HCT116 (cell line): ENCODE data around the gene PRKRIP1. TPM values are rescaled to one million over a fixed set of nuclear protein-coding genes. Genes with fewer than 3 reads are reported as not detected.
A peak's percentile ranks its signal among the peaks of the same experiment; 100 is the strongest.

Source experiments
- ATAC-seq: fragments of 200-7000 bp; cut with Tn5 transposase; 2 replicates; pipeline ENCODE4 v1.9.1; 2020; ENCODE audit warnings: mild to moderate bottlenecking, moderate library complexity
- BruUV-seq: library from RNA; stranded (reverse); fragments of 400-500 nt; replicated peaks from 2 replicates; lab custom pipeline; 2021; lab: Mats Ljungman, UMichigan
- CTCF ChIA-PET: fragments of 300-600 bp; sonication (Branson Sonifier 250); formaldehyde crosslinking; loops from one replicate; lab custom pipeline; 2021; ENCODE audit warnings: antibody characterized with exemption; lab: Charles Lee
- POLR2A ChIA-PET: fragments of 300-600, 350-600 bp; sonication (Branson Sonifier 250); formaldehyde crosslinking; loops from one replicate; lab custom pipeline; 2021; ENCODE audit warnings: antibody characterized with exemption; lab: Charles Lee
- RAD21 ChIA-PET, 2 experiments: fragments of 300-600 bp; sonication (Branson Sonifier 250); formaldehyde crosslinking; loops; one replicate each; lab custom pipeline; 2023; ENCODE audit warnings: low total read pairs in 2 of 2; ENCODE audit not compliant: uncharacterized antibody in 2 of 2, unreplicated experiment in 2 of 2, low non-redundant PET in 1 of 2; lab: Charles Lee
- DNase-seq: peaks from one replicate; pipeline ENCODE4 v3.0.0-alpha.2; 2010; ENCODE audit warnings: low read depth, low spot score
- H2AFZ ChIP-seq: fragments of 200-600 bp; shearing (Covaris generic), sonication (generic); 2 replicates; pipeline ENCODE4 v1.6.1; 2017; ENCODE audit warnings: low read depth, mixed run types, mixed read lengths, antibody characterized with exemption, low read length; ENCODE audit not compliant: poor library complexity, severe bottlenecking
- H3K27ac ChIP-seq: 2 replicates; pipeline ENCODE4 v1.5.1; 2012; ENCODE audit warnings: low read depth, low read length
- H3K27me3 ChIP-seq: fragments of 200-600 bp; sonication (generic); 2 replicates; pipeline ENCODE4 v1.6.1; 2016; ENCODE audit warnings: mixed run types, low read length, mixed read lengths; ENCODE audit not compliant: insufficient read depth
- H3K36me3 ChIP-seq, 2 experiments: fragments of 200-500 bp in 1 of 2; fragments of 200-600 bp in 1 of 2; sonication (Bioruptor generic) in 1 of 2; sonication (generic) in 1 of 2; 2 replicates each; pipeline versions ENCODE4 v1.5.1 to v1.6.1; 2014 to 2016; ENCODE audit warnings: low read length in 2 of 2, inconsistent platforms in 1 of 2, mixed read lengths in 1 of 2, mixed run types in 1 of 2; ENCODE audit not compliant: insufficient read depth in 2 of 2, control insufficient read depth in 1 of 2
- H3K4me1 ChIP-seq, 2 experiments: fragments of 200-600 bp in 1 of 2; sonication (generic) in 1 of 2; 2 replicates each; pipeline versions ENCODE4 v1.5.1 to v1.6.1; 2012 to 2017; ENCODE audit warnings: low read length in 2 of 2, inconsistent platforms in 1 of 2, mild to moderate bottlenecking in 1 of 2, mixed read lengths in 1 of 2, mixed run types in 1 of 2, moderate library complexity in 1 of 2; ENCODE audit not compliant: insufficient read depth in 2 of 2, control insufficient read depth in 1 of 2
- H3K4me2 ChIP-seq: fragments of 200-600 bp; sonication (generic); 2 replicates; pipeline ENCODE4 v1.6.1; 2017; ENCODE audit warnings: mixed run types, low read length, mixed read lengths
- H3K4me3 ChIP-seq, 2 experiments: fragments of 200-600 bp in 1 of 2; sonication (generic) in 1 of 2; replicated peaks in 1 of 2; 2 replicates each; pipeline ENCODE4 v1.5.1; 2011 to 2016; ENCODE audit warnings: low read length in 2 of 2, control low read depth in 1 of 2, low read depth in 1 of 2, mild to moderate bottlenecking in 1 of 2, mixed read lengths in 1 of 2, mixed run types in 1 of 2
- H3K79me2 ChIP-seq: fragments of 200-600 bp; sonication (generic); 2 replicates; pipeline ENCODE4 v1.6.1; 2017; ENCODE audit warnings: mild to moderate bottlenecking, mixed run types, low read length, moderate library complexity, mixed read lengths; ENCODE audit not compliant: insufficient read depth
- H3K9ac ChIP-seq: fragments of 200-600 bp; sonication (generic); 2 replicates; pipeline ENCODE4 v1.6.1; 2016; ENCODE audit warnings: low read length, mixed read lengths
- H3K9me2 ChIP-seq: fragments of 200-600 bp; sonication (generic), shearing (Covaris generic); 2 replicates; pipeline ENCODE4 v1.6.1; 2017; ENCODE audit warnings: mixed run types, mild to moderate bottlenecking, moderate library complexity; ENCODE audit not compliant: insufficient read depth
- H3K9me3 ChIP-seq, 2 experiments: fragments of 200-500 bp in 1 of 2; fragments of 200-600 bp in 1 of 2; sonication (Bioruptor generic) in 1 of 2; sonication (generic) in 1 of 2; 2 replicates each; pipeline ENCODE4 v1.6.1; 2014 to 2017; ENCODE audit warnings: low read length in 2 of 2, mixed read lengths in 2 of 2, inconsistent platforms in 1 of 2, low read depth in 1 of 2, mild to moderate bottlenecking in 1 of 2, mixed run types in 1 of 2, moderate library complexity in 1 of 2; ENCODE audit not compliant: control insufficient read depth in 1 of 2, insufficient read depth in 1 of 2
- H4K20me1 ChIP-seq: fragments of 200-600 bp; sonication (generic), shearing (Covaris generic); 2 replicates; pipeline ENCODE4 v1.6.1; 2017; ENCODE audit warnings: mixed run types, mild to moderate bottlenecking, moderate library complexity; ENCODE audit not compliant: insufficient read depth
- FOSL1 ChIP-seq: IDR thresholded peaks from 2 replicates; pipeline ENCODE4 v1.6.1; 2012; ENCODE audit warnings: low read depth
- JUND ChIP-seq: IDR thresholded peaks from 2 replicates; pipeline ENCODE4 v1.6.1; 2012
- MAX ChIP-seq: IDR thresholded peaks from 2 replicates; pipeline ENCODE4 v1.6.1; 2012
- RAD21 ChIP-seq: IDR thresholded peaks from 2 replicates; pipeline ENCODE4 v1.6.1; 2012; ENCODE audit warnings: low read depth, mild to moderate bottlenecking
- SIN3A ChIP-seq: IDR thresholded peaks from 2 replicates; pipeline ENCODE4 v1.6.1; 2012; ENCODE audit warnings: low read depth
- SP1 ChIP-seq: IDR thresholded peaks from 2 replicates; pipeline ENCODE4 v1.6.1; 2012; ENCODE audit warnings: low read depth
- SRF ChIP-seq: IDR thresholded peaks from 2 replicates; pipeline ENCODE4 v1.6.1; 2012; ENCODE audit warnings: low read depth
- TCF7L2 ChIP-seq: IDR thresholded peaks from 2 replicates; pipeline ENCODE4 v1.7.0; 2011; ENCODE audit warnings: borderline replicate concordance, inconsistent platforms; ENCODE audit not compliant: insufficient read depth, insufficient read length; ENCODE audit errors: extremely low read depth
- ZNF274 ChIP-seq: fragments of 200-500 bp; sonication (Bioruptor generic); IDR thresholded peaks from 2 replicates; pipeline ENCODE4 v1.6.1; 2014; ENCODE audit warnings: mild to moderate bottlenecking, low read depth, low read length, inconsistent platforms
- intact Hi-C: fragments of 100-400 bp; cut with micrococcal nuclease; formaldehyde crosslinking; loops from 2 replicates; pipeline ENCODE4 v1.10.0; 2022
- total RNA-seq: library from RNA; stranded (reverse); gene quantifications from one replicate; pipeline ENCODE4 v1.2.1, GENCODE V29; 2021; ENCODE audit not compliant: unreplicated experiment
- TF ChIP-seq, protein P1 (sequence below): IDR thresholded peaks from 2 replicates; pipeline ENCODE4 v1.6.1; 2011; ENCODE audit warnings: mild to moderate bottlenecking, low read length, moderate library complexity; ENCODE audit not compliant: insufficient replicate concordance; ENCODE audit errors: extremely low read depth
- TF ChIP-seq, protein P2 (sequence below), 3 experiments: fragments of 200-600 bp in 1 of 3; sonication (generic) in 1 of 3; IDR thresholded peaks in 2 of 3; conservative IDR thresholded peaks in 1 of 3; 2 replicates each; pipeline ENCODE4 v1.5.1; 2012 to 2017; ENCODE audit warnings: low read depth in 2 of 3, low read length in 2 of 3, antibody characterized with exemption in 1 of 3, borderline replicate concordance in 1 of 3, control low read depth in 1 of 3, mild to moderate bottlenecking in 1 of 3, mixed read lengths in 1 of 3, mixed run types in 1 of 3, moderate library complexity in 1 of 3; ENCODE audit not compliant: insufficient read depth in 1 of 3

The PRKRIP1 gene
- total RNA-seq, 1 experiment from 2014 or later, result 23.0 TPM

GRCh38 chr7:102412548-102412947 is 16.4 kb downstream of the PRKRIP1 start:
- Histone ChIP-seq H3K9me2 (no peaks in the 10 kb centered on the region), H3K4me1 (no peaks in the 10 kb centered on the region), H3K9ac (no peak overlapping the region), H3K27me3 (no peaks in the 10 kb centered on the region), H3K36me3 (peaks cover 28 to 36% of the 10 kb centered on the region in 2 experiments), H3K4me3 (no peak overlapping the region), H3K79me2 (peaks cover 19% of the 10 kb centered on the region; the same call in 1 of the 2 replicates), H3K27ac (no peak overlapping the region), H2AFZ (no peak overlapping the region), H3K9me3 (no peaks in the 10 kb centered on the region), H4K20me1 (no peaks in the 10 kb centered on the region), H3K4me2 (no peak overlapping the region)
- CTCF ChIA-PET, result interaction anchor here (1.1 to 1.4 kb wide), 3 partner anchors 11 to 44 kb away, joined by 3 to 14 read pairs (median 5); no protein-coding TSS in a partner anchor
- no TSS peak for BruUV-seq
- TF ChIP-seq RAD21, result peak; percentile 72
- no peak for TF ChIP-seq JUND
- TF ChIP-seq TCF7L2, result no peak
- TF ChIP-seq, protein P1, sequence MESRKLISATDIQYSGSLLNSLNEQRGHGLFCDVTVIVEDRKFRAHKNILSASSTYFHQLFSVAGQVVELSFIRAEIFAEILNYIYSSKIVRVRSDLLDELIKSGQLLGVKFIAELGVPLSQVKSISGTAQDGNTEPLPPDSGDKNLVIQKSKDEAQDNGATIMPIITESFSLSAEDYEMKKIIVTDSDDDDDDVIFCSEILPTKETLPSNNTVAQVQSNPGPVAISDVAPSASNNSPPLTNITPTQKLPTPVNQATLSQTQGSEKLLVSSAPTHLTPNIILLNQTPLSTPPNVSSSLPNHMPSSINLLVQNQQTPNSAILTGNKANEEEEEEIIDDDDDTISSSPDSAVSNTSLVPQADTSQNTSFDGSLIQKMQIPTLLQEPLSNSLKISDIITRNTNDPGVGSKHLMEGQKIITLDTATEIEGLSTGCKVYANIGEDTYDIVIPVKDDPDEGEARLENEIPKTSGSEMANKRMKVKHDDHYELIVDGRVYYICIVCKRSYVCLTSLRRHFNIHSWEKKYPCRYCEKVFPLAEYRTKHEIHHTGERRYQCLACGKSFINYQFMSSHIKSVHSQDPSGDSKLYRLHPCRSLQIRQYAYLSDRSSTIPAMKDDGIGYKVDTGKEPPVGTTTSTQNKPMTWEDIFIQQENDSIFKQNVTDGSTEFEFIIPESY, result no peak
- TF ChIP-seq MAX, result no peak
- TF ChIP-seq ZNF274, result no peak
- no peak for TF ChIP-seq SRF
- TF ChIP-seq, protein P2, sequence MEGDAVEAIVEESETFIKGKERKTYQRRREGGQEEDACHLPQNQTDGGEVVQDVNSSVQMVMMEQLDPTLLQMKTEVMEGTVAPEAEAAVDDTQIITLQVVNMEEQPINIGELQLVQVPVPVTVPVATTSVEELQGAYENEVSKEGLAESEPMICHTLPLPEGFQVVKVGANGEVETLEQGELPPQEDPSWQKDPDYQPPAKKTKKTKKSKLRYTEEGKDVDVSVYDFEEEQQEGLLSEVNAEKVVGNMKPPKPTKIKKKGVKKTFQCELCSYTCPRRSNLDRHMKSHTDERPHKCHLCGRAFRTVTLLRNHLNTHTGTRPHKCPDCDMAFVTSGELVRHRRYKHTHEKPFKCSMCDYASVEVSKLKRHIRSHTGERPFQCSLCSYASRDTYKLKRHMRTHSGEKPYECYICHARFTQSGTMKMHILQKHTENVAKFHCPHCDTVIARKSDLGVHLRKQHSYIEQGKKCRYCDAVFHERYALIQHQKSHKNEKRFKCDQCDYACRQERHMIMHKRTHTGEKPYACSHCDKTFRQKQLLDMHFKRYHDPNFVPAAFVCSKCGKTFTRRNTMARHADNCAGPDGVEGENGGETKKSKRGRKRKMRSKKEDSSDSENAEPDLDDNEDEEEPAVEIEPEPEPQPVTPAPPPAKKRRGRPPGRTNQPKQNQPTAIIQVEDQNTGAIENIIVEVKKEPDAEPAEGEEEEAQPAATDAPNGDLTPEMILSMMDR (IDR thresholded peaks at IDR 0.05 in 2 of 3, conservative IDR thresholded peaks at IDR 0.05 in 1 of 3; ENCODE audit: borderline replicate concordance in 1 of 3, insufficient read depth in 1 of 3, low read depth in 2 of 3, low read length in 2 of 3), result peak; percentile 33 to 64 (median 54); a peak in 5 of 6 replicates
- TF ChIP-seq FOSL1, result no peak
- TF ChIP-seq SP1, result no peak
- TF ChIP-seq SIN3A, result no peak
- ATAC-seq, result peak; percentile 81
- DNase-seq, result no peak
- intact Hi-C loops, result loop anchor here (1.0 kb wide), 1 partner anchor 38 kb away; no protein-coding TSS in a partner anchor
- RAD21 ChIA-PET, result no interaction called here
- POLR2A ChIA-PET, result no interaction called here
